ENCODE measurements around the gene FBXO10. TPM values are rescaled to one million over a fixed set of nuclear protein-coding genes. Genes with fewer than 3 reads are reported as not detected.
"Not testable (repeated sequence)": the region's sequence is repeated elsewhere in the genome, so short reads cannot be mapped to it uniquely, and the experiment has no call there.

Gene FBXO10
- total RNA-seq, 2 experiments from 2014 or later, result 9.4 to 13.2 TPM

GRCh38 chr9:37515620-37516258, 60.4 kb downstream of the FBXO10 start:
- no peaks in the 10 kb centered on the region for H3K9me2 ChIP-seq (ENCODE audit: insufficient read depth, low read length)
- H4K20me1 ChIP-seq (ENCODE audit: insufficient read depth, low read length), result no peaks in the 10 kb centered on the region
- H3K4me2 ChIP-seq (ENCODE audit: low read length), result no peak overlapping the region
- 0 out of 2 replicates have a peak, but pooled peaks cover 4% of the 10 kb centered on the region for H3K36me3 ChIP-seq (ENCODE audit: insufficient read depth, low read length)
- H2AFZ ChIP-seq (ENCODE audit: low read length), result no peak overlapping the region
- H3K79me2 ChIP-seq (ENCODE audit: insufficient read depth, low read depth, low read length), result no peaks in the 10 kb centered on the region
- H3K4me3 ChIP-seq (ENCODE audit: low read depth, low read length, poor library complexity, severe bottlenecking), result no peak overlapping the region
- DNase-seq (ENCODE audit: low spot score), result no peak
- intact Hi-C loops (cut with micrococcal nuclease; ENCODE audit: unreplicated experiment), result no loop called here
- no peaks in the 10 kb centered on the region for H3K9me3 ChIP-seq (ENCODE audit: low read length)
- peaks cover 4% of the 10 kb centered on the region for H3K4me1 ChIP-seq (ENCODE audit: insufficient read depth, low read length, poor library complexity, severe bottlenecking)
- no TSS peak for BruUV-seq (replicated peaks)
- ChIA-PET POLR2A (interaction anchor here (0.6 kb wide), 1 partner anchor 34 kb away, joined by 4 read pairs; no protein-coding TSS in a partner anchor), CTCF (ENCODE audit: unreplicated experiment) (no interaction called here)
- no peak for TF ChIP-seq EZH2phosphoT487 (IDR thresholded peaks at IDR 0.05; ENCODE audit: borderline replicate concordance, low read depth, low read length)
- TF ChIP-seq CTCF (conservative IDR thresholded peaks at IDR 0.05; ENCODE audit: low read length), result no peak
- no peak overlapping the region for H3K27ac ChIP-seq (ENCODE audit: low read depth, low read length, poor library complexity, severe bottlenecking)

GRCh38 chr9:37514999-37515398, 61.2 kb downstream of the FBXO10 start:
- intact Hi-C loops (cut with micrococcal nuclease; ENCODE audit: unreplicated experiment), result no loop called here
- Histone ChIP-seq H3K36me3 (ENCODE audit: insufficient read depth, low read length) (0 out of 2 replicates have a peak, but pooled peaks cover 4% of the 10 kb centered on the region), H3K4me2 (ENCODE audit: low read length) (no peak overlapping the region), H3K4me1 (ENCODE audit: insufficient read depth, low read length, poor library complexity, severe bottlenecking) (peaks cover 4% of the 10 kb centered on the region), H3K4me3 (ENCODE audit: low read depth, low read length, poor library complexity, severe bottlenecking) (no peak overlapping the region), H3K27ac (ENCODE audit: low read depth, low read length, poor library complexity, severe bottlenecking) (no peak overlapping the region), H2AFZ (ENCODE audit: low read length) (no peak overlapping the region), H3K79me2 (ENCODE audit: insufficient read depth, low read depth, low read length) (no peaks in the 10 kb centered on the region), H3K9me2 (ENCODE audit: insufficient read depth, low read length) (no peaks in the 10 kb centered on the region), H4K20me1 (ENCODE audit: insufficient read depth, low read length) (no peaks in the 10 kb centered on the region), H3K9me3 (ENCODE audit: low read length) (no peaks in the 10 kb centered on the region)
- POLR2A ChIA-PET, result no interaction called here
- CTCF ChIA-PET (ENCODE audit: unreplicated experiment), result no interaction called here
- TF ChIP-seq CTCF (conservative IDR thresholded peaks at IDR 0.05; ENCODE audit: low read length) (no peak), EZH2phosphoT487 (IDR thresholded peaks at IDR 0.05; ENCODE audit: borderline replicate concordance, low read depth, low read length) (no peak)
- no peak for DNase-seq (ENCODE audit: low spot score)
- BruUV-seq (replicated peaks), result no TSS peak

GRCh38 chr9:37514415-37514814, 61.8 kb downstream of the FBXO10 start:
- H3K9me3 ChIP-seq (ENCODE audit: low read length); H3K27ac ChIP-seq (ENCODE audit: low read depth, low read length, poor library complexity, severe bottlenecking); H3K9me2 ChIP-seq (ENCODE audit: insufficient read depth, low read length); POLR2A ChIA-PET; H4K20me1 ChIP-seq (ENCODE audit: insufficient read depth, low read length); DNase-seq (ENCODE audit: low spot score); H3K36me3 ChIP-seq (ENCODE audit: insufficient read depth, low read length); H2AFZ ChIP-seq (ENCODE audit: low read length); intact Hi-C loops (cut with micrococcal nuclease; ENCODE audit: unreplicated experiment); H3K4me1 ChIP-seq (ENCODE audit: insufficient read depth, low read length, poor library complexity, severe bottlenecking); H3K4me2 ChIP-seq (ENCODE audit: low read length); H3K79me2 ChIP-seq (ENCODE audit: insufficient read depth, low read depth, low read length); CTCF ChIA-PET (ENCODE audit: unreplicated experiment); BruUV-seq (replicated peaks); H3K4me3 ChIP-seq (ENCODE audit: low read depth, low read length, poor library complexity, severe bottlenecking): not testable (repeated sequence)
